NB4 (cell line): ENCODE measurements around the gene GABRB1.

Experiments
- POLR2A ChIP-seq: IDR thresholded peaks from 2 replicates; pipeline ENCODE4 v1.6.1; 2011; ENCODE audit warnings: mild to moderate bottlenecking; ENCODE audit not compliant: insufficient read length; ENCODE audit errors: extremely low read depth
- TF ChIP-seq, protein P1 (sequence below): IDR thresholded peaks from one replicate; pipeline ENCODE4 v1.5.1; 2012; ENCODE audit warnings: low read depth, low read length

- TF ChIP-seq, protein P1, sequence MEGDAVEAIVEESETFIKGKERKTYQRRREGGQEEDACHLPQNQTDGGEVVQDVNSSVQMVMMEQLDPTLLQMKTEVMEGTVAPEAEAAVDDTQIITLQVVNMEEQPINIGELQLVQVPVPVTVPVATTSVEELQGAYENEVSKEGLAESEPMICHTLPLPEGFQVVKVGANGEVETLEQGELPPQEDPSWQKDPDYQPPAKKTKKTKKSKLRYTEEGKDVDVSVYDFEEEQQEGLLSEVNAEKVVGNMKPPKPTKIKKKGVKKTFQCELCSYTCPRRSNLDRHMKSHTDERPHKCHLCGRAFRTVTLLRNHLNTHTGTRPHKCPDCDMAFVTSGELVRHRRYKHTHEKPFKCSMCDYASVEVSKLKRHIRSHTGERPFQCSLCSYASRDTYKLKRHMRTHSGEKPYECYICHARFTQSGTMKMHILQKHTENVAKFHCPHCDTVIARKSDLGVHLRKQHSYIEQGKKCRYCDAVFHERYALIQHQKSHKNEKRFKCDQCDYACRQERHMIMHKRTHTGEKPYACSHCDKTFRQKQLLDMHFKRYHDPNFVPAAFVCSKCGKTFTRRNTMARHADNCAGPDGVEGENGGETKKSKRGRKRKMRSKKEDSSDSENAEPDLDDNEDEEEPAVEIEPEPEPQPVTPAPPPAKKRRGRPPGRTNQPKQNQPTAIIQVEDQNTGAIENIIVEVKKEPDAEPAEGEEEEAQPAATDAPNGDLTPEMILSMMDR: no peak
- no peak for TF ChIP-seq POLR2A
Observed at GRCh38 chr4:47468706-47469365, 437.5 kb downstream of the GABRB1 start.
